GM15510 (cell line): Measurements from ENCODE around the gene TRAFD1.

Experiments
- POLR2A ChIP-seq: IDR thresholded peaks from 3 replicates; pipeline ENCODE4 v1.6.1; 2011; ENCODE audit warnings: borderline replicate concordance; ENCODE audit not compliant: insufficient read length; ENCODE audit errors: extremely low read depth

The TRAFD1 gene

GRCh38 chr12:112111931-112112330 is 13.4 kb upstream of the TRAFD1 start:
- TF ChIP-seq POLR2A: no peak

DNA sequence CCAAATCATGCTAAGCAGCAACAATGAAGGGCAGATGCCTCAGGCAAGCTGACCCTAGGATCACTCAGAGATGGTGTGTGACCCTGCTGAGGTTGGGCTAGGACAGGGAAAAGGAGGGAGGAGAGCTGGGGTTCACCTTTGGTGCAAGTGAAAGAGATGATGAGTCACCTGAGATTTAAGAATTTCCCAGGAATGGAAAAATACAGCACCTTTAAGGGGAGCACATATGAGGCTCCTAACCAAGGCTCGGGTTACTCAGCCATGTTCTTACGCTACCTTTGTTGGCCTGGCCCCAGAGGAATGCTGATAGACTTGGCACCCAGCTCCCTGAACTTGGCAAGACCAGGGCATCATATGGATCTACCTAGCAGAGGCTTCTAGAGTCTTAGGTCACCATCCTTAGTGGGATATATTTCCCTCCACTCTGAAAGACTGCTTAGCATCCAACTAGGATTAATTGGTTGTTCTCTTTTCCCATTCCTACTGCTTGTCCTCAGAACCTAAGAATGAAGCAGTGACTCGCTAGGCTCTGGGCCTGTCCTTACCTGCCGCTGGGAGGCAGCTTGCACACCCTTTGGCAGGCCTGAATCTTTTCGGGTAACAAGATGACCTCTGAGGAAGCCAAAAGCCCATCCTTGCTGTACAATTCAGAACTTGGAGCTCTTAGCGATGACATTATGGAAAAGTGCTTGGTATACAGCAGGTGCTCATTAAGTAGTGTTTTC is 12.8 kb upstream of the TRAFD1 start:
- no peak for TF ChIP-seq POLR2A

DNA sequence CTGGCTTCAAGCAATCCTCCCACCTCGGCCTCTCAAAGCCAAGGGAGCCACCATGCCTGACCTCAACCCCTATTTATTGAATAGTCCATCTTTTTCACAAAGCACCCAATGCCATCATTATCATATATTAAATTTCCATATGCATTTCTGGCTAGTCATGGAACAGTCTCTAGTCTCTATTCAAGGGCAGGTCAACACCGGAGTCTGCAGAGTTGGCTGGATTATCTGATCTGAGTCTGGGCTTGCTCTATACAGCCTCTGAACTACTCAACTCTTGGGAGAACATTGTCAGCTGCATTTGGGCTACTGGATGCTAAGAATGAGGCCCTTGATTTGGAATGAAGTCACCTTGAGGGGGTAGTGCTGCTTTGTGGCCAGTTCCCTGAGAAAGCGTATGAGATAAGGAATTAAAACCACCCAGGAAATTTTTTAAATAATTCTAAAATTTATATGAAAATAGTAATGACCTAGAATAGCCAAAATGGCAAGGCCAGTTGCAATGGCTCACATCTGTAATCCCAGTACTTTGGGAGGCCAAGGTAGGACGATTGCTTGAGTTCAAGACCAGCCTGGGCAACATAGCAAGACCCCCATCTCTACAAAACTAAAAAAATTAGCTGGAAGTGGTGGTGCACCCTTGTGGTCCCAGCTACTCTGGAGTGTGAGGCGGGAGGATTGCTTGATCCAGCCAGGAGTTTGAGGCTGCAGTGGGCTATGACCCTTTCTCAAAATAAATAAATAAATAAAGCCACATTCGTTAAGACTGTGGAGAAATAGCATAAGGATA is 9.9 kb upstream of the TRAFD1 start:
- TF ChIP-seq POLR2A: no peak

- peak; percentile 26 for TF ChIP-seq POLR2A
Measured at GRCh38 chr12:112116232-112117060, 8.9 kb upstream of the TRAFD1 start.

GRCh38 chr12:112117685-112118084 is 7.7 kb upstream of the TRAFD1 start:
- TF ChIP-seq POLR2A: no peak

DNA sequence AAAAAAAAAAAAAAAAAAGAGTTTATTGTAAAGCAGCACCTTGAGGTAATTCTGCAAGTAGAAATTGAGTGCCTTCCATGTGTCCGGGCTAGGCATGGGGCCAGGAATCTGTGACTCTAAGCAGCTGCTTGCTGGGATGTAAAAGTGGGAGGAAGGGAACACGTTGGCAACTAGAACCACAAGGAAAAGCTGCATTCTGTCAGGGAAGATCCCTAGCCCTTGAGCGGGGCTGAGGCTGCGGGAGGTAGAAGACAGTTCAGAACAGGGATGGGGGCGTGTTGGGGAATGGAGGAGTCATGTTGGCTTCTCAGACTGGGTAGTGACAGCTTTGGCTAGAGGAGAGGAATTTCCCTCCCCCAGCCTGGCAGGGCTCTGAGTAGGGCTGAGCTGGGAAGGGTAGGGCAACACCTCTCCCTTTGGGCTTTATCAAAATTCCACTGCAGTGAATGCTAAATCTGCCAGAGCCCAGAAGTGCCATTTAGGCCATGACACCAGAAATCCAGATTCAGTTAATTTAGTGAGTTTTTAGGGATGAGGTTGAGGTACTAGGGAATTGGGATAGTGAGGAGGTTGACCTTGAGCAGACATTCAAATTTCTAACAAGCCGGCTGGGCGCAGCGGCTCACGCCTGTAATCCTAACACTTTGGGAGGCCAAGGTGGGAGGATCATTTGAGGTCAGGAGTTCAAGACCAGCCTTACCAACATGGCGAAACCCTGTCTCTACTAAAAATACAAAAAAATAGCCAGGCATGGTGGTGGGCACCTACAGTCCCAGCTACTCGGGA is 3.4 kb upstream of the TRAFD1 start:
- TF ChIP-seq POLR2A: no peak

- no peak for TF ChIP-seq POLR2A
Measured at GRCh38 chr12:112122823-112123690, 2.3 kb upstream of the TRAFD1 start.

GRCh38 chr12:112124918-112125249 is 476 bp upstream of the TRAFD1 start:
- TF ChIP-seq POLR2A: no peak

GRCh38 chr12:112126000-112126438 is 659 bp downstream of the TRAFD1 start:
- TF ChIP-seq POLR2A: no peak

- TF ChIP-seq POLR2A: no peak
Measured at GRCh38 chr12:112126911-112127310, 1.6 kb downstream of the TRAFD1 start.

DNA sequence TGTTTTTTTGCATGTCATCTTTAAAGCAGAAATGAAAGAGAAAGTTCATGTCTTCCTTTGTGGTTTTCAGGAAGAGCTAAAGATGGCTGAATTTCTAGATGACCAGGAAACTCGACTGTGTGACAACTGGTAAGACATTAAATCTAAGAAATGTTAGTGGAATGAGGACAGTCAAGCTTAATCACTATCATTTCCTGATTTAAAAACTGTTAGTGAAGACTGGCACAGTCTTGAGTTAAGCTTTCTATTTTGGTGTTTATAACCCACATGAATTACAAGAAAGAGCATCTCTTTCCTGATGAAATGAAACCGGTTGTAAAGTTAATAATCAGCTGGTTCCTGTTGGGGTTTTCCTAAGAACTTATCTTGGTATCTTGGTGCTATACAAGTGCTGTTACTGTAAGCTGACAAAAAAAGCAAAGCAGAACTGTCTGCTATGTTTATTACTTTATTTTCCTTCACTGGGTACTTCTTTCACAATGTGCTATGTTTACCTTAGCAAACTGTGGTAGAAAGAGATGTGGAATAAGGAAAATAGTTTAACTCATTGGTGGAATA is 5.2 kb downstream of the TRAFD1 start:
- no peak for TF ChIP-seq POLR2A

GRCh38 chr12:112131686-112132085 is 6.3 kb downstream of the TRAFD1 start:
- no peak for TF ChIP-seq POLR2A

DNA sequence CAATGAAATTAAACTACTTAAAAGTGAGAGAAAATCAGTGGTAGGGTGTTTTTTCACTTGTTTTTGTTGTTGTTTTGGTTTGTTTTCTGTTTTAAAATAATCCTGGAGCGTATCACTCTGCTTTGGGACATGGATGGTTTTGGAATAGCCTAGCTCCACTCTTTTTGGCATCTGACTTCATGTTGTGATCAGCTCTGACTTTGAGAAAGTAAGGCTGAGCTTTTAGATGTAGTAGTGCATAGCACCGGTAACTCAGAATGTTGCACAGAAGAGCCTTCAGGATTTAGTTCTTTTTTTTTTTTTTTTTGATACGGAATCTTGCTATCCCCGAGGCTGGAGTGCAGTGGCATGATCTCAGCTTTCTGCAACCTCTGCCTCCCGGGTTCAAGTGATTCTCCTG is 8.1 kb downstream of the TRAFD1 start:
- TF ChIP-seq POLR2A: no peak
